OCI-LY1 (cell line): ENCODE results near the gene CASP6.

Experiments
- H2AFZ ChIP-seq: fragments of 200-600 bp; sonication (generic), shearing (Covaris generic); 2 replicates; pipeline ENCODE4 v1.6.0; 2014; ENCODE audit warnings: antibody characterized with exemption, mild to moderate bottlenecking, low read length
- H3F3A ChIP-seq: fragments of 200-600 bp; sonication (generic), shearing (Covaris generic); 2 replicates; pipeline ENCODE4 v1.6.0; 2014; ENCODE audit warnings: mild to moderate bottlenecking, antibody characterized with exemption, low read length, moderate library complexity; ENCODE audit not compliant: insufficient read depth
- H3K27ac ChIP-seq: fragments of 200-600 bp; sonication (generic); 2 replicates; pipeline ENCODE4 v1.5.1; 2014; ENCODE audit warnings: low read length, mixed run types, mild to moderate bottlenecking, low read depth; ENCODE audit not compliant: poor library complexity, severe bottlenecking
- H3K27me3 ChIP-seq: fragments of 200-600 bp; sonication (generic); 2 replicates; pipeline ENCODE4 v1.6.0; 2014; ENCODE audit warnings: antibody characterized with exemption, mild to moderate bottlenecking, low read length, moderate library complexity; ENCODE audit not compliant: insufficient read depth
- H3K36me3 ChIP-seq: fragments of 200-600 bp; sonication (generic); 2 replicates; pipeline ENCODE4 v1.6.1; 2014; ENCODE audit warnings: mild to moderate bottlenecking, antibody characterized with exemption, low read length, moderate library complexity, mixed read lengths; ENCODE audit not compliant: insufficient read depth
- H3K4me1 ChIP-seq: fragments of 200-600 bp; sonication (generic); 2 replicates; pipeline ENCODE4 v1.5.1; 2014; ENCODE audit warnings: mild to moderate bottlenecking, low read length, moderate library complexity; ENCODE audit not compliant: insufficient read depth, severe bottlenecking
- H3K4me2 ChIP-seq: fragments of 200-600 bp; sonication (generic), shearing (Covaris generic); 2 replicates; pipeline ENCODE4 v1.6.1; 2014; ENCODE audit warnings: low read length
- H3K4me3 ChIP-seq: fragments of 200-600 bp; sonication (generic); 2 replicates; pipeline ENCODE4 v1.5.1; 2014; ENCODE audit warnings: low read length, low read depth, mild to moderate bottlenecking, mixed read lengths; ENCODE audit not compliant: poor library complexity, severe bottlenecking
- H3K79me2 ChIP-seq: fragments of 200-600 bp; shearing (Covaris generic); 2 replicates; pipeline ENCODE4 v1.6.1; 2016; ENCODE audit warnings: mixed run types, low read length, mixed read lengths; ENCODE audit not compliant: insufficient read depth
- H3K9ac ChIP-seq: fragments of 200-600 bp; sonication (generic), shearing (Covaris generic); 2 replicates; pipeline ENCODE4 v1.6.1; 2014; ENCODE audit warnings: mild to moderate bottlenecking, low read length, mixed read lengths
- H3K9me2 ChIP-seq: fragments of 200-600 bp; sonication (generic), shearing (Covaris generic); 2 replicates; pipeline ENCODE4 v1.6.1; 2014; ENCODE audit warnings: low read depth, mild to moderate bottlenecking, low read length, mixed read lengths
- H3K9me3 ChIP-seq: fragments of 200-600 bp; shearing (Covaris generic); 2 replicates; pipeline ENCODE4 v1.6.1; 2014; ENCODE audit warnings: low read length, mixed read lengths
- H4K20me1 ChIP-seq: fragments of 200-600 bp; sonication (generic), shearing (Covaris generic); 2 replicates; pipeline ENCODE4 v1.6.0; 2016; ENCODE audit warnings: mild to moderate bottlenecking, low read length; ENCODE audit not compliant: insufficient read depth
- EZH2 ChIP-seq: fragments of 200-600 bp; sonication (generic), shearing (Covaris generic); IDR thresholded peaks from 2 replicates; pipeline ENCODE4 v1.8.0; 2017; ENCODE audit warnings: borderline replicate concordance, mixed run types, mild to moderate bottlenecking, antibody characterized with exemption, low read length, moderate library complexity, mixed read lengths
- TF ChIP-seq, protein P1 (sequence below): fragments of 200-600 bp; sonication (generic), shearing (Covaris generic); IDR thresholded peaks from 2 replicates; pipeline ENCODE4 v1.5.1; 2017; ENCODE audit warnings: mild to moderate bottlenecking, antibody characterized with exemption, low read length, moderate library complexity, mixed read lengths

CASP6 gene

DNA sequence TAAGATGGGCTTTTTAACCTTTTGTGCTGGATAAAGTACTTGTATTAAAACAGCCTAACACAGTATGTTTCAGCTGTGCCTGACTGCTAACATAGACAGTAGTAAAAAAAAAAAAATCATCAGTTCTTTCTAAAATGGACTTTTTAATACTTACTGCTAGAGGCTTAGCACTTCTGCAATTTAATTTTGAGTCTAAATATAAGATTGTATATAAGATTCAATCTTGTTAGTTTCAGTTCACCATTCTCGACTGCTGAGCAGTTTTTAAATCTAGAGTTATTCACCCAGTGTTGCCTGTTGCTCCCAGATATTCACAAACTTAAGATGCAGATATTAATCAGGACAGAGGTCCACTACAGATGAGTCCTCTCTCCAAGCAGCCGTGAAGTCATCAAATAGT, 19.9 kb upstream of the CASP6 start:
- H3F3A ChIP-seq: no peaks in the 10 kb centered on the region
- no peak overlapping the region for H3K4me3 ChIP-seq
- H3K79me2 ChIP-seq: peaks cover 31% of the 10 kb centered on the region
- no peaks in the 10 kb centered on the region for H3K27me3 ChIP-seq
- no peak for TF ChIP-seq EZH2
- TF ChIP-seq, protein P1, sequence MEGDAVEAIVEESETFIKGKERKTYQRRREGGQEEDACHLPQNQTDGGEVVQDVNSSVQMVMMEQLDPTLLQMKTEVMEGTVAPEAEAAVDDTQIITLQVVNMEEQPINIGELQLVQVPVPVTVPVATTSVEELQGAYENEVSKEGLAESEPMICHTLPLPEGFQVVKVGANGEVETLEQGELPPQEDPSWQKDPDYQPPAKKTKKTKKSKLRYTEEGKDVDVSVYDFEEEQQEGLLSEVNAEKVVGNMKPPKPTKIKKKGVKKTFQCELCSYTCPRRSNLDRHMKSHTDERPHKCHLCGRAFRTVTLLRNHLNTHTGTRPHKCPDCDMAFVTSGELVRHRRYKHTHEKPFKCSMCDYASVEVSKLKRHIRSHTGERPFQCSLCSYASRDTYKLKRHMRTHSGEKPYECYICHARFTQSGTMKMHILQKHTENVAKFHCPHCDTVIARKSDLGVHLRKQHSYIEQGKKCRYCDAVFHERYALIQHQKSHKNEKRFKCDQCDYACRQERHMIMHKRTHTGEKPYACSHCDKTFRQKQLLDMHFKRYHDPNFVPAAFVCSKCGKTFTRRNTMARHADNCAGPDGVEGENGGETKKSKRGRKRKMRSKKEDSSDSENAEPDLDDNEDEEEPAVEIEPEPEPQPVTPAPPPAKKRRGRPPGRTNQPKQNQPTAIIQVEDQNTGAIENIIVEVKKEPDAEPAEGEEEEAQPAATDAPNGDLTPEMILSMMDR: no peak
- H3K9ac ChIP-seq: no peak overlapping the region
- H3K27ac ChIP-seq: no peak overlapping the region
- H3K36me3 ChIP-seq: peaks cover 35% of the 10 kb centered on the region
- no peak overlapping the region for H2AFZ ChIP-seq
- H3K9me3 ChIP-seq: no peaks in the 10 kb centered on the region
- H3K4me2 ChIP-seq: no peak overlapping the region
- H4K20me1 ChIP-seq: no peaks in the 10 kb centered on the region
- H3K9me2 ChIP-seq: no peaks in the 10 kb centered on the region
- peaks cover 6% of the 10 kb centered on the region for H3K4me1 ChIP-seq

DNA sequence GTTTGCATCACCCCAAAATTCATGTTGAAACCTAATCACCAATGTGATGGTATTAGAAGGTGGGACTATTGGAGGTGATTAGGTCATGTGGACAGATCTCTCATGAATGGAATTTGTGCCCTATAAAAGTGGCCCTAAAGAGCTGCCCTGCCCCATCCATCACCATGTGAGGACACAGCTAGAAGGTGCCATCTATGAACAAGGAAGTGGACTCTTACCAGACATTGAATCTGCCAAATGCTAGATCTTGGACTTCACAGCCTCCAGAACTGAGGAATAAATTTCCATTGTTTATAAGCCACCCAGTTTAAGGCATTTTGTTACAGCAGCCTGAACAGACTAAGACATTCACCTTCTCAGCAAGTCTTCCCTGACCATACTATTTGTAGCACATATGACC, 19.1 kb upstream of the CASP6 start:
- H3K27me3 ChIP-seq: no peaks in the 10 kb centered on the region
- no peak overlapping the region for H2AFZ ChIP-seq
- peaks cover 40% of the 10 kb centered on the region for H3K36me3 ChIP-seq
- no peak overlapping the region for H3K4me2 ChIP-seq
- H3K9me3 ChIP-seq: no peaks in the 10 kb centered on the region
- H3K4me3 ChIP-seq: no peak overlapping the region
- no peak overlapping the region for H3K27ac ChIP-seq
- TF ChIP-seq EZH2: no peak
- TF ChIP-seq, protein P1: no peak
- no peaks in the 10 kb centered on the region for H3K4me1 ChIP-seq
- H3K9me2 ChIP-seq: no peaks in the 10 kb centered on the region
- H4K20me1 ChIP-seq: no peaks in the 10 kb centered on the region
- H3K9ac ChIP-seq: no peak overlapping the region
- 0 out of 2 replicates have a peak, but pooled peaks cover 1% of the 10 kb centered on the region for H3F3A ChIP-seq
- H3K79me2 ChIP-seq: peaks cover 26% of the 10 kb centered on the region

DNA sequence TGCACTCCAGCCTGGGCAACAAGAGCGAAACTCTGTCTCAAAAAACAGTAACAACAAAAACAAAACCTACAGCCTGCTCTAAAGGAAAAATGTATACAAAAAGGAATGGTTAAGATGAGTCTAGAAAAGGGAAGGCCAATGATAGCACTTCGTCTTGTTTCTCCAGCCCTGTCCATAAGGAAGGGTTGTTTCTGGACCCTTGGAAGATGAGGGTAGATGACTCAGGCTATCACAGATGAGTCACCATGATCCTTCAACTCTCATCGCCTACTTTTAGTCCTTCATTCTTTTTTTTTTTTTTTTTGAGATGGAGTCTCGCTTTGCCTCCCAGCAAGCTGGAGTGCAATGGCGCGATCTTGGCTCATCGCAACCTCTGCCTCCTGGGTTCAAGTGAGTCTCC, 17.8 kb upstream of the CASP6 start:
- H3F3A ChIP-seq: 0 out of 2 replicates have a peak, but pooled peaks cover 2% of the 10 kb centered on the region
- no peak overlapping the region for H3K4me3 ChIP-seq
- H3K4me2 ChIP-seq: no peak overlapping the region
- H4K20me1 ChIP-seq: no peaks in the 10 kb centered on the region
- H3K9me2 ChIP-seq: no peaks in the 10 kb centered on the region
- H3K36me3 ChIP-seq: peaks cover 46% of the 10 kb centered on the region
- H3K79me2 ChIP-seq: peaks cover 26% of the 10 kb centered on the region
- H3K9ac ChIP-seq: no peak overlapping the region
- H3K4me1 ChIP-seq: no peaks in the 10 kb centered on the region
- no peak overlapping the region for H2AFZ ChIP-seq
- no peak overlapping the region for H3K27ac ChIP-seq
- no peaks in the 10 kb centered on the region for H3K27me3 ChIP-seq
- H3K9me3 ChIP-seq: no peaks in the 10 kb centered on the region
- no peak for TF ChIP-seq EZH2
- TF ChIP-seq, protein P1: no peak
